HL-60/S4 (cell line): Measurements from ENCODE around the gene SLC7A14.

ENCODE experiments used
- in situ Hi-C: fragments of 300-500 bp; cut with MboI; formaldehyde crosslinking; loops from 2 replicates; pipeline ENCODE4 v1.14.3; 2022; ENCODE audit warnings: low sequenced_read_pairs

SLC7A14 gene

GRCh38 chr3:170539897-170540296 lies 46.0 kb downstream of the SLC7A14 start:
- in situ Hi-C loops = no loop called here

GRCh38 chr3:170536712-170537111 lies 49.2 kb downstream of the SLC7A14 start:
- in situ Hi-C loops = no loop called here

GRCh38 chr3:170534227-170534626 lies 51.6 kb downstream of the SLC7A14 start:
- in situ Hi-C loops = no loop called here

GRCh38 chr3:170532573-170532972 lies 53.3 kb downstream of the SLC7A14 start:
- in situ Hi-C loops = no loop called here

- in situ Hi-C loops = no loop called here
Observed at GRCh38 chr3:170531657-170532335, 54.1 kb downstream of the SLC7A14 start.

GRCh38 chr3:170531054-170531453 lies 54.8 kb downstream of the SLC7A14 start:
- in situ Hi-C loops = no loop called here

- in situ Hi-C loops = no loop called here
Observed at GRCh38 chr3:170529912-170530311, 56.0 kb downstream of the SLC7A14 start.

GRCh38 chr3:170529346-170529745 lies 56.5 kb downstream of the SLC7A14 start:
- in situ Hi-C loops = no loop called here

- in situ Hi-C loops = no loop called here
Observed at GRCh38 chr3:170528726-170529125, 57.1 kb downstream of the SLC7A14 start.

GRCh38 chr3:170524073-170524472 lies 61.8 kb downstream of the SLC7A14 start:
- in situ Hi-C loops = no loop called here

- in situ Hi-C loops = no loop called here
Observed at GRCh38 chr3:170523248-170523647, 62.6 kb downstream of the SLC7A14 start.

- in situ Hi-C loops = no loop called here
Observed at GRCh38 chr3:170522201-170522600, 63.7 kb downstream of the SLC7A14 start.

GRCh38 chr3:170520996-170521395 lies 64.9 kb downstream of the SLC7A14 start:
- in situ Hi-C loops = no loop called here

GRCh38 chr3:170517242-170517945 lies 68.5 kb downstream of the SLC7A14 start:
- in situ Hi-C loops = no loop called here

GRCh38 chr3:170513642-170514041 lies 72.2 kb downstream of the SLC7A14 start:
- in situ Hi-C loops = no loop called here

GRCh38 chr3:170511371-170511770 lies 74.5 kb downstream of the SLC7A14 start:
- in situ Hi-C loops = no loop called here

- in situ Hi-C loops = no loop called here
Observed at GRCh38 chr3:170508839-170509238, 77.0 kb downstream of the SLC7A14 start.

GRCh38 chr3:170508291-170508690 lies 77.6 kb downstream of the SLC7A14 start:
- in situ Hi-C loops = no loop called here

- in situ Hi-C loops = no loop called here
Observed at GRCh38 chr3:170507063-170507462, 78.8 kb downstream of the SLC7A14 start.

GRCh38 chr3:170506556-170506955 lies 79.3 kb downstream of the SLC7A14 start:
- in situ Hi-C loops = no loop called here

GRCh38 chr3:170502297-170502696 lies 83.6 kb downstream of the SLC7A14 start:
- in situ Hi-C loops = no loop called here

- in situ Hi-C loops = no loop called here
Observed at GRCh38 chr3:170500995-170501394, 84.9 kb downstream of the SLC7A14 start.

GRCh38 chr3:170500462-170500861 lies 85.4 kb downstream of the SLC7A14 start:
- in situ Hi-C loops = no loop called here
